GM18520 (cell line): Measurements from ENCODE around the gene MAU2.
"Not testable (repeated sequence)": the region's sequence is repeated elsewhere in the genome, so short reads cannot be mapped to it uniquely, and the experiment has no call there.

ENCODE experiments used
- ATAC-seq: cut with Tn5 transposase; IDR thresholded peaks from one replicate; pipeline ENCODE4 v1.9.1; 2021; ENCODE audit not compliant: unreplicated experiment

MAU2 gene

GRCh38 chr19:19381007-19381926 is 60.6 kb downstream of the MAU2 start:
- ATAC-seq = no peak

- no peak for ATAC-seq
These were observed 61.5 kb downstream of the MAU2 start for GRCh38 chr19:19382118-19382517.

GRCh38 chr19:19384486-19384885 is 63.9 kb downstream of the MAU2 start:
- no peak for ATAC-seq

GRCh38 chr19:19385131-19385895 is 64.7 kb downstream of the MAU2 start:
- peak; percentile 91 for ATAC-seq

- ATAC-seq = no peak
These were observed 65.6 kb downstream of the MAU2 start for GRCh38 chr19:19385896-19386869.

- ATAC-seq = no peak
These were observed 66.5 kb downstream of the MAU2 start for GRCh38 chr19:19387108-19387507.

- ATAC-seq = no peak
These were observed 68.2 kb downstream of the MAU2 start for GRCh38 chr19:19388568-19389555.

- ATAC-seq = not testable (repeated sequence)
These were observed 69.1 kb downstream of the MAU2 start for GRCh38 chr19:19389683-19390082.

- ATAC-seq = not testable (repeated sequence)
These were observed 73.7 kb downstream of the MAU2 start for GRCh38 chr19:19394333-19394732.

GRCh38 chr19:19399733-19400433 is 79.3 kb downstream of the MAU2 start:
- ATAC-seq = no peak

- no peak for ATAC-seq
These were observed 82.2 kb downstream of the MAU2 start for GRCh38 chr19:19402656-19403372.

GRCh38 chr19:19403373-19403901 is 82.8 kb downstream of the MAU2 start:
- no peak for ATAC-seq

GRCh38 chr19:19404879-19405860 is 84.5 kb downstream of the MAU2 start, which contains the start of gene GATAD2A:
Gene GATAD2A, plus strand, starts transcription at chr19:19405675. Its CDS starts 59,671 bp downstream, at chr19:19465346.
- ATAC-seq = peak; percentile 69

GRCh38 chr19:19405971-19406877 is 85.6 kb downstream of the MAU2 start:
- no peak for ATAC-seq

GRCh38 chr19:19406878-19407632 is 86.4 kb downstream of the MAU2 start:
- ATAC-seq = peak; percentile 24
